Right renal pelvis (tissue), 4 donors: ENCODE results near the gene GPR137B. TPM values are rescaled to one million over a fixed set of nuclear protein-coding genes. Genes with fewer than 3 reads are reported as not detected.

Experiments
- DNase-seq, 4 donors: peaks; one replicate each; pipeline ENCODE4 v3.0.0-alpha.2; 2013; ENCODE audit warnings: low read depth in 4 of 4, low spot score in 3 of 4, missing footprints in 1 of 4
- polyA plus RNA-seq, 4 donors: library from polyadenylated mRNA; unstranded; fragments of 120-200 nt; gene quantifications; one replicate each; pipeline ENCODE4 v1.2.1, GENCODE V29; 2013; ENCODE audit not compliant: insufficient read length in 4 of 4

The GPR137B gene
- polyA plus RNA-seq, 4 donors, result 36.4 to 47.4 (median 40.7) TPM

GRCh38 chr1:236113324-236114032 lies 28.9 kb upstream of the GPR137B start:
- DNase-seq, result no peak

- no peak for DNase-seq
Measured at GRCh38 chr1:236114076-236114747, 28.1 kb upstream of the GPR137B start.

- no peak for DNase-seq
Measured at GRCh38 chr1:236117710-236118109, 24.6 kb upstream of the GPR137B start.

GRCh38 chr1:236119943-236120484 lies 22.3 kb upstream of the GPR137B start:
- no peak for DNase-seq

- no peak for DNase-seq
Measured at GRCh38 chr1:236120721-236121153, 21.6 kb upstream of the GPR137B start.

GRCh38 chr1:236122176-236122575 lies 20.2 kb upstream of the GPR137B start:
- no peak for DNase-seq

GRCh38 chr1:236123563-236123962 lies 18.8 kb upstream of the GPR137B start:
- no peak for DNase-seq

GRCh38 chr1:236124965-236125364 lies 17.4 kb upstream of the GPR137B start:
- DNase-seq, result no peak

GRCh38 chr1:236127045-236127444 lies 15.3 kb upstream of the GPR137B start:
- DNase-seq, result no peak

- DNase-seq, result no peak
Measured at GRCh38 chr1:236128646-236129178, 13.6 kb upstream of the GPR137B start.

GRCh38 chr1:236129306-236129705 lies 13.0 kb upstream of the GPR137B start:
- DNase-seq, result no peak

- no peak for DNase-seq
Measured at GRCh38 chr1:236130372-236130771, 12.0 kb upstream of the GPR137B start.

- no peak for DNase-seq
Measured at GRCh38 chr1:236131916-236132315, 10.4 kb upstream of the GPR137B start.

- DNase-seq, result no peak
Measured at GRCh38 chr1:236132420-236133046, 9.8 kb upstream of the GPR137B start.

- DNase-seq, result no peak
Measured at GRCh38 chr1:236133339-236133738, 9.0 kb upstream of the GPR137B start.

GRCh38 chr1:236133802-236134201 lies 8.5 kb upstream of the GPR137B start:
- DNase-seq, result no peak

GRCh38 chr1:236137285-236137852 lies 5.0 kb upstream of the GPR137B start:
- no peak for DNase-seq

- DNase-seq, result no peak
Measured at GRCh38 chr1:236139495-236139894, 2.8 kb upstream of the GPR137B start.

- DNase-seq, result no peak
Measured at GRCh38 chr1:236140705-236141446, 1.5 kb upstream of the GPR137B start.
